Choroid plexus epithelial cell (primary cell): Measurements from ENCODE around the gene TCF19.

Experiments
- DNase-seq: peaks from one replicate; pipeline ENCODE4 v3.0.0-alpha.2; 2010; ENCODE audit warnings: low read depth
- H3K4me3 ChIP-seq: 2 replicates; pipeline ENCODE4 v1.5.1; 2011; ENCODE audit warnings: low read depth, mild to moderate bottlenecking, control low read depth, low read length, moderate library complexity
- TF ChIP-seq, protein P1 (sequence below): conservative IDR thresholded peaks from 2 replicates; pipeline ENCODE4 v1.5.1; 2011; ENCODE audit warnings: low read depth, mild to moderate bottlenecking, control low read depth, inconsistent platforms, low read length, moderate library complexity

TCF19 gene

DNA sequence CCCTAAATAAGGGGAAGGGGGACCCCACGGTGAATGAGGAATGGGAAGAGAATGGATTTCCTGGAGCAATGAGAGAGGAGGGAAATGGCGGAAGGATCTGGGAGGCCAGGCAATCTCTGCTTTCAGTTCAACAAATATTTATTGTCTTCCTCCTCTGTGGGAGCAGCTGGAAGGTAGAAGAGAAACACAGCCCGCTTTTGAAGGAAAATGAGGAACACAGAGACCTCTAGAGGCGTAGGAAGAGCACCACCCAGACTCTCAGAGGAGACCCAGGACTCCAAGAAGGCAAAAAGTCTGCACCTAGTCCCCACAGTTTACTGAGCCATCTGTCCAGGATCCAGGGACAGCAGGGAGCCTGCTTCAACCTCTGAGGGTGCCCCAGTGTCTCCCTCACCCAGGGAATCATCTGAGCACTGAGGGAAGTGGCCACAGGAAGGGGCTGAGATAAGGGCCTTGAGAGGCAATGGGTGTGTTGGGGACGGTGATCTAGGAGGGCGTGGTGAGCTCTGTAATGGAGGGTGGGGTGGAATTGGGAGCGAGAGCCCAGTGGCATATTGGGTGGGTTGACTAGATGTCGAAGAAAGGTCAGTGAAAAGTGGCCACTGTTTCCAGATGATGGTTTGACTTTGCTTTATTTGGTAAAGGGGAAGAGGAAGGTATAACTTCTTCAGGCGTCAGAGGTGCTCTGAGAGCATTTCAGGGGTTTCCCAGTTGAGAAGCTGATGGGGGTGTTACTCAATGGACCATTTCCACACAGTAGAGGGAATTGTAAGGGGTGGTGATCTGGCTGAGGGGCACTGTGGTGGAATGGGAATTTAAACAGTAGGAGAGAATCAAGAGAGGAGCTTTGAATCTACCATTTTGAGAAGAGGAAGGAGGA, 43.2 kb upstream of the TCF19 start:
- TF ChIP-seq, protein P1, sequence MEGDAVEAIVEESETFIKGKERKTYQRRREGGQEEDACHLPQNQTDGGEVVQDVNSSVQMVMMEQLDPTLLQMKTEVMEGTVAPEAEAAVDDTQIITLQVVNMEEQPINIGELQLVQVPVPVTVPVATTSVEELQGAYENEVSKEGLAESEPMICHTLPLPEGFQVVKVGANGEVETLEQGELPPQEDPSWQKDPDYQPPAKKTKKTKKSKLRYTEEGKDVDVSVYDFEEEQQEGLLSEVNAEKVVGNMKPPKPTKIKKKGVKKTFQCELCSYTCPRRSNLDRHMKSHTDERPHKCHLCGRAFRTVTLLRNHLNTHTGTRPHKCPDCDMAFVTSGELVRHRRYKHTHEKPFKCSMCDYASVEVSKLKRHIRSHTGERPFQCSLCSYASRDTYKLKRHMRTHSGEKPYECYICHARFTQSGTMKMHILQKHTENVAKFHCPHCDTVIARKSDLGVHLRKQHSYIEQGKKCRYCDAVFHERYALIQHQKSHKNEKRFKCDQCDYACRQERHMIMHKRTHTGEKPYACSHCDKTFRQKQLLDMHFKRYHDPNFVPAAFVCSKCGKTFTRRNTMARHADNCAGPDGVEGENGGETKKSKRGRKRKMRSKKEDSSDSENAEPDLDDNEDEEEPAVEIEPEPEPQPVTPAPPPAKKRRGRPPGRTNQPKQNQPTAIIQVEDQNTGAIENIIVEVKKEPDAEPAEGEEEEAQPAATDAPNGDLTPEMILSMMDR, result peak; percentile 24
- H3K4me3 ChIP-seq, result no peak overlapping the region
- DNase-seq, result peak; percentile 47

DNA sequence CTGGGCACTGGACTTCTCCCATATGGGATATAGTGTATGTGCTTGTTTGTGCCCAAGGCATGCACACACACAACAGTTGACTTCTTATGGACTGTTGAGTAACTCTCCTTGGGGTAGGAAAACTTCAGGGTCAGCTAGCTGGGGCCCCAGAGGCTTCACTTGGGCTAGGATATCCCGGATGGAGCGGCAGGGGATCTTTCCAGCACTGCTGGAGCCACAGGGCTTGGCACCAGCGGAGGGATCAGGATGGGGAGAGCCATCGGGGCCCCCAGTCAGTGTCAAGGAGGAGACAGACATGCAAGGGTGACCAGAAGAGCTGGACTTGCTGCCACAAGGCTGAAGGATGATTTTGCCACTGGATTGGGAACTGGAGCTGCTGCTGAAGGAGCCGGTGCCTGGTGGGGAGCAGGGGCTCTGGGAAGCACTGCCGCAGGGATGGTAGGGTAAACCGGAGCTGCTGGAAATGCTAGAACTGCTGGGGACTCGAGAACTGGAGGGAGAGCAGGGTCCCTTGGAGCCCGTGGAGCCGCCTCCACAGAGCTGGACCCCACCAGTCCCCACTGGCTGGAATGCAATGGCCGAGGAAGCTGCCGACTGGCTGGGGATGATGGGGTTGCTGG, 42.3 kb upstream of the TCF19 start:
- H3K4me3 ChIP-seq, result no peak overlapping the region
- TF ChIP-seq, protein P1, result no peak
- DNase-seq, result no peak

DNA sequence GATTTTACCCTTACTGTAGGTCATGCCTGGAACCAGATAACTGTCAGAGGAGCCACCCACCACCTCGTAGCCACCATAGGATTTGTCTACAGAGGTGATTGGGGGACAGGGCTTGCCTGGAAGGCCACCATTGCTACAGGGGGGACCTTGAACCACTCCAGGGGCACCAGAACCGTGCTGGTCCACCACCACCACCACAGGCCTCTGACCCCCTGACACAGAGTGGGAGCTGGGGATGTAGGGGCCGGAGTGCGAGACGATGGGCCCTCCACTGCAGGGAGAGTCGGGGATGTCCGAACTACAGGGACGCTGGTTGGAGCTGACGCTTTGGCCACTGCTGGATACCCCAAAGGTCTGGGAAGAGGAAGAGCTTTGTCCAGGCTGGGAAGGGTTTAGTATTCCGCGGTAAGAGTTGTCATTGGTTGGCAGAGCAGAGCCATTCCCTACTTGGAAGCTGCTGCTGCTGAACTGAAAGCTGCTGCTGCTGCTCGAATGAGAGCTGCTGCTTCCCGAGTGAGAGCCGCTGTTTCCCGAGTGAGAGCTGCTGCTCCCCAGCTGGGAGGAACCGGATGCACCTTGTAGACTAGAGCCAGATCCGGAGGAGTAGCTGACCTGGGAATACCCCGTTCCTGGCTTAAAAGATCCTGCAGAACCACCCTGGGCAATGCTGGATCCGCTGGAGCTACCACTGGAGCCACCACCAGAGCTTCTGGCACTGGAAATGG, 41.6 kb upstream of the TCF19 start:
- peak overlapping the region; percentile 21 for H3K4me3 ChIP-seq
- DNase-seq, result peak; percentile 36

DNA sequence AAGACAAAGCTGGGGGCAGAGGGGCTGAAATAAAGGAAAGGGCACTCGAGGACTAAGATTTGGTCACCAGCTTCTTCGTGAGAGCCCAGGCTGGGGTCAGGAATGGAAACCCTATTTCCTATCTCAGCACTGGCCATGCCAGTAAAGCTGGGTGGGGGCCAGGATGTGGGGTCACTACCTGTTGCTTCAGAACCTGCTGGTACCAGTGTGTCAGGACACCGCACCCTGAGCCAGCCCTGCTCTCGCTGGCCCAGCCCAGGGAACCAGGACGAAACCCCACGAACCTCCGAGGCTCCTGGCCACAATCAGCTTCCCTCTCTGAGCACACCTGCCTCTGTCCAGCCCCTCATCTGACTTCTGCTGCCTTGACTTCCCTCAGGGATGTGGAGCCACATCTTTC, 40.2 kb upstream of the TCF19 start:
- TF ChIP-seq, protein P1, result no peak

More for the DNA sequence above, 41.6 kb upstream of the TCF19 start:
- TF ChIP-seq, protein P1, result no peak

DNA sequence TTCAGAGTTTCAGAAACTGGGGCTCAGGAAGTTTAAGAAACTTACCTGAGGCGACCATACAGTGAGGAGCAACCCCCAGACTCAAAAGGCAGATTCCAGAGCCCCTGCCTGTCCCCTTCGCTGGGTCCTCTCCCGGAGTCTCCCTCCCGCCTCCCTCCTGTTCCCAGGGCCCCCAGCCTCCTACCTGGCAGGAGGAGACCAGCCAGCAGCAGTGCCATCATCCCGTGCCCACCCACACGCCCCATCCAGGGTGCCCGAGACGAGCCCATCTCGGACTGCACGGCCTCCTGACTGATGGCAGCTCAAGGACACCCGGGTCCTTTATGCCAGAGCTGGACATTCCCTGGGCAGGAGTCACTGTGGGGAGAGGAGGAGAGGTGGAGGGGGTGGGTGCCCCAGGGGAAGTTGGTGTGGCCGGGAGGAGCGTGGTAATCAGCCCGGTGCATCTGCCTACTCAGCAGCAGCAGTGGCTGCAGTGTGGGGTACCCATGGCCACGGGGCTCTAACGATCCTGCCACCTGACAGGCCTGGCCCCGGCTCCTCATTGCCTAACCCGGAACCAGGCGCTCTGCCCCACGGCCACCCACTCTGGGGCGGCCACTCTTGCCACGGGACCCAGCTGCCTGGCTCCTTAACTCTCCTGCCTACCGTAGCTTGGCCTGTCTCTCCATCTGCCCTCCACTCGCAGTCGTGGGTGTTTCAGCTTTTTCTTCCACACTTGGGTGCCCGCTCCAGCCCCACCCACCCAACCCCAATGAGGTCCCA, 38.1 kb upstream of the TCF19 start, which contains the start of gene CDSN:
Gene CDSN (minus strand): TSS at position 296 of the 765 bp plus-strand sequence. CDS start 27 bp downstream, at position 269.
- no peak for DNase-seq
- no peak within 1 kb of the TSS for H3K4me3 ChIP-seq
- TF ChIP-seq, protein P1, result no peak

More for the DNA sequence above, 40.2 kb upstream of the TCF19 start:
- DNase-seq, result no peak
- H3K4me3 ChIP-seq, result no peak overlapping the region

DNA sequence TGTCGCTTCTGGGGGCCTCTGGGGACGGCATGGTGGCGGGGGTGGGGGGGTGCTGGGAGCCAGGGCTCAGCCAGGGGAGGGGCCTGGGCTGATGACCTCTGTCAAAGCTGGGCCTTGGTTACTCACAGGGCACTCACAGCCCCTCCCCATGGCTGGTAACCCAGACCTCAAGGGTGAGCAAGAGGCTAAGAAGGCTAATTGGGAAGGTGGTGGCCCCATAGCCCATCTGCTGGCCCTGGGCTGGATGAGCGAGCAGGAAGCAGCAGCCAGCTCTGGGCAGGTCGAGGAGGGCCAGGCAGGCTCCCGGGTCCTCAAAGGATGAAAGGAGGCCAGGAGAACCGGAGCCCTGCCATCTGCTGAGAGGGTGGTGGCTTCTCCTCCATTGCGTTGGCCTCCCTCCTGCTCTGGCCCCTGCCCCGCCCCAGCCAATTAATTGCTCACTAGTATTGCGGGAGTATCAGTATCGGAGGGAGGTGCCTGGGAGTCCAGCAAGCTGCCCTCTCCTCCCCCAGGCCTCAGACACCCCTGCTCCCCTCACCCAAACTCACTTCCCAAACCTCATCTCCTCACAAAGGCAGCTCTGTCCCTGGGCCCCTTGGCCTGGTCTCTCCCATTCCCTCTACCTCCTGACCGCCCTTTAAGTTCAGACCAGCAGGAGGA, 37.1 kb upstream of the TCF19 start:
- no peak overlapping the region for H3K4me3 ChIP-seq
- no peak for DNase-seq
- TF ChIP-seq, protein P1, result no peak
